ENCODE results near the gene FUOM. TPM values are rescaled to one million over a fixed set of nuclear protein-coding genes. Genes with fewer than 3 reads are reported as not detected.

FUOM gene
- total RNA-seq, 4 donors from 2014 or later = 6.7 to 17.7 (median 12.5) TPM

- TF ChIP-seq POLR2A (IDR thresholded peaks at IDR 0.05) (no peak), CTCF (IDR thresholded peaks at IDR 0.05) (no peak)
- intact Hi-C loops (cut with DNase I) = no loop called here
- Histone ChIP-seq H3K4me3 (no peak overlapping the region), H3K9me3 (no peaks in the 10 kb centered on the region), H3K36me3 (no peaks in the 10 kb centered on the region), H3K27me3 (peaks cover 0 to 52% (median 0%) of the 10 kb centered on the region in 4 donors), H3K4me1 (peaks cover 2 to 18% (median 3%) of the 10 kb centered on the region in 3 donors), H3K27ac (no peak overlapping the region)
- 100% methylated on average over 1 of the region's 24 CpGs; no CpG with 5 or more reads in 1 of the 2 donors for WGBS, 2 donors
- no peak for DNase-seq
These were observed 6.2 kb downstream of the FUOM start for GRCh38 chr10:133351408-133352318.

GRCh38 chr10:133350950-133351329 lies 6.9 kb downstream of the FUOM start:
- Histone ChIP-seq H3K9me3 (no peaks in the 10 kb centered on the region), H3K27me3 (peaks cover 0 to 56% (median 0%) of the 10 kb centered on the region in 4 donors), H3K27ac (no peak overlapping the region), H3K36me3 (no peaks in the 10 kb centered on the region), H3K4me1 (peaks cover 0 to 11% (median 0%) of the 10 kb centered on the region in 3 donors), H3K4me3 (no peak overlapping the region)
- TF ChIP-seq CTCF (IDR thresholded peaks at IDR 0.05) (no peak), POLR2A (IDR thresholded peaks at IDR 0.05) (no peak)
- 36 to 60% methylated on average over 3 to 4 of the region's 13 CpGs for WGBS, 2 donors
- no peak for DNase-seq
- intact Hi-C loops (cut with DNase I) = no loop called here

- Histone ChIP-seq H3K4me1 (peaks cover 0 to 7% (median 0%) of the 10 kb centered on the region in 3 donors), H3K36me3 (no peaks in the 10 kb centered on the region), H3K4me3 (no peak overlapping the region), H3K27ac (no peak overlapping the region), H3K9me3 (no peaks in the 10 kb centered on the region), H3K27me3 (peaks cover 0 to 61% (median 0%) of the 10 kb centered on the region in 4 donors)
- 90% methylated on average over 5 of the region's 12 CpGs; no CpG with 5 or more reads in 1 of the 2 donors for WGBS, 2 donors
- DNase-seq = no peak
- no peak for TF ChIP-seq CTCF (IDR thresholded peaks at IDR 0.05)
- TF ChIP-seq POLR2A (IDR thresholded peaks at IDR 0.05) = no peak
- intact Hi-C loops (cut with DNase I) = no loop called here
These were observed 7.4 kb downstream of the FUOM start for GRCh38 chr10:133350283-133350949.

DNA sequence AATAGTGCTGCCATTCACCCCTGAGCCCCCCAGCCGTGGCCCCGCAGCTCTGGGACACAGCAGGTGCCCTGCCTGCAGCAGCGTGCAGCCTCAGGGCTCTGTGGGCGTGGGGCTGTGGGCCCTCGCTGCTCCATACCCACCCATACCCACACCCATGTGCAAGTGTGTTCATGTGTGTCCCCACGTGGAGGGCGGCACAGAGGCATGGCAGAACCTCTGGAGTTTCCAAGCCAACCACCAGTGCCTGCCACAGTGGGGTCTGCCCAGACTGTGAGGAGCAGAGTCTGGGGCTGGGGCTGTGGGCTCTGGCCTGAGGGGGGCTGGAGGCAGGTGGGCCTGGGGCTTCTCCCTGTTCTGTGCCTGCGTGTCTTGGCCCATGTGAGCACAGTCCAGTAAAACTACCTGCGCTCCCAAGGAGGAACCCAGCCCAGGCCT lies 8.2 kb downstream of the FUOM start:
- intact Hi-C loops (cut with DNase I) = no loop called here
- H3K36me3 ChIP-seq = no peaks in the 10 kb centered on the region
- H3K4me1 ChIP-seq = peaks cover 0 to 7% (median 0%) of the 10 kb centered on the region in 3 donors
- TF ChIP-seq CTCF (IDR thresholded peaks at IDR 0.05) (no peak), POLR2A (IDR thresholded peaks at IDR 0.05) (no peak)
- 53% methylated on average over 2 of the region's 9 CpGs; no CpG with 5 or more reads in 1 of the 2 donors for WGBS, 2 donors
- no peak overlapping the region for H3K27ac ChIP-seq
- no peaks in the 10 kb centered on the region for H3K9me3 ChIP-seq
- DNase-seq = no peak
- H3K27me3 ChIP-seq = peaks cover 0 to 69% (median 0%) of the 10 kb centered on the region in 4 donors
- H3K4me3 ChIP-seq = no peak overlapping the region

- TF ChIP-seq POLR2A (IDR thresholded peaks at IDR 0.05) = no peak
- TF ChIP-seq CTCF (IDR thresholded peaks at IDR 0.05) = no peak
- Histone ChIP-seq H3K27me3 (peaks cover 0 to 73% (median 0%) of the 10 kb centered on the region in 4 donors), H3K4me1 (peaks cover 0 to 7% (median 0%) of the 10 kb centered on the region in 3 donors), H3K27ac (no peak overlapping the region), H3K9me3 (no peaks in the 10 kb centered on the region), H3K36me3 (no peaks in the 10 kb centered on the region), H3K4me3 (no peak overlapping the region)
- no peak for DNase-seq
- intact Hi-C loops (cut with DNase I) = no loop called here
- WGBS, 2 donors = 74% methylated on average over 7 to 8 of the region's 8 CpGs
These were observed 8.7 kb downstream of the FUOM start for GRCh38 chr10:133349160-133349568.
